ENCODE measurements around the gene CELA3A.

CELA3A gene

GRCh38 chr1:22025368-22026155, 24.1 kb downstream of the CELA3A start (continued):
- TF ChIP-seq ZBTB49 (tag by site-specific recombination; IDR thresholded peaks at IDR 0.05; ENCODE audit: low read depth) (no peak), ZNF776 (tag by site-specific recombination; IDR thresholded peaks at IDR 0.05; ENCODE audit: borderline replicate concordance) (no peak), ZNF112 (tag by site-specific recombination; IDR thresholded peaks at IDR 0.05) (no peak), ZNF26 (tag by site-specific recombination; IDR thresholded peaks at IDR 0.05) (no peak), ZNF292 (tag by site-specific recombination; IDR thresholded peaks at IDR 0.05; ENCODE audit: borderline replicate concordance, low read depth) (no peak), ZNF791 (tag by site-specific recombination; IDR thresholded peaks at IDR 0.05) (no peak), CTCF (tag by site-specific recombination; IDR thresholded peaks at IDR 0.05) (no peak), ZBTB10 (tag by site-specific recombination; IDR thresholded peaks at IDR 0.05) (peak; percentile 78; the same call in 1 of the 2 replicates), ZIC2 (tag by site-specific recombination; IDR thresholded peaks at IDR 0.05) (peak; percentile 21; the same call in 1 of the 2 replicates), ZSCAN30 (tag by site-specific recombination; IDR thresholded peaks at IDR 0.05) (no peak; the same call in none of the 2 replicates), ZNF394 (tag by site-specific recombination; IDR thresholded peaks at IDR 0.05; ENCODE audit: borderline replicate concordance) (no peak), ZEB2 (tag by site-specific recombination; IDR thresholded peaks at IDR 0.05) (peak; percentile 55), ZFHX2 (tag by site-specific recombination; conservative IDR thresholded peaks at IDR 0.05) (no peak), KLF10 (tag by site-specific recombination; IDR thresholded peaks at IDR 0.05) (peak; percentile 58; the same call in 1 of the 2 replicates), HOXA7 (CRISPR knock-in tag; IDR thresholded peaks at IDR 0.05; ENCODE audit: borderline replicate concordance) (no peak), PRDM4 (tag by site-specific recombination; IDR thresholded peaks at IDR 0.05) (peak; percentile 7; the same call in 1 of the 2 replicates), MEIS1 (CRISPR knock-in tag; IDR thresholded peaks at IDR 0.05; ENCODE audit: borderline replicate concordance) (no peak), ZNF777 (tag by site-specific recombination; IDR thresholded peaks at IDR 0.05; ENCODE audit: borderline replicate concordance) (no peak), ZNF184 (tag by site-specific recombination; IDR thresholded peaks at IDR 0.05) (no peak), ZNF24 (tag by site-specific recombination; IDR thresholded peaks at IDR 0.05) (peak; percentile 5; the same call in 1 of the 2 replicates), ZNF830 (tag by site-specific recombination; IDR thresholded peaks at IDR 0.05; ENCODE audit: low read depth) (no peak), YY2 (tag by site-specific recombination; IDR thresholded peaks at IDR 0.05) (no peak), ZNF530 (tag by site-specific recombination; IDR thresholded peaks at IDR 0.05; ENCODE audit: low read depth) (no peak), ZNF785 (tag by site-specific recombination; IDR thresholded peaks at IDR 0.05) (no peak), HOXC10 (CRISPR knock-in tag; IDR thresholded peaks at IDR 0.05) (no peak), REPIN1 (tag by site-specific recombination; IDR thresholded peaks at IDR 0.05; ENCODE audit: low read depth) (0 out of 2 replicates have a peak, but pooled peaks have one; percentile 16), GLI4 (tag by site-specific recombination; IDR thresholded peaks at IDR 0.05) (no peak), ZNF132 (tag by site-specific recombination; IDR thresholded peaks at IDR 0.05; ENCODE audit: borderline replicate concordance) (no peak), GLIS1 (tag by site-specific recombination; IDR thresholded peaks at IDR 0.05) (peak; percentile 88)

Measured in HEK293 (cell line).